GM12874 (cell line): Measurements from ENCODE around the gene CMIP.

Source experiments
- CTCF ChIP-seq: IDR thresholded peaks from 2 replicates; pipeline ENCODE4 v1.5.1; 2011; ENCODE audit warnings: low read depth, mild to moderate bottlenecking, control low read depth, low read length, moderate library complexity; ENCODE audit not compliant: insufficient read depth

The CMIP gene

GRCh38 chr16:81473969-81474959 lies 29.7 kb downstream of the CMIP start:
- no peak for TF ChIP-seq CTCF

GRCh38 chr16:81477697-81478693 lies 33.4 kb downstream of the CMIP start:
- no peak for TF ChIP-seq CTCF

GRCh38 chr16:81478876-81479511 lies 34.4 kb downstream of the CMIP start:
- TF ChIP-seq CTCF, result no peak

GRCh38 chr16:81480606-81481206 lies 36.1 kb downstream of the CMIP start:
- no peak for TF ChIP-seq CTCF

- TF ChIP-seq CTCF, result no peak
Measured at GRCh38 chr16:81481207-81481821, 36.7 kb downstream of the CMIP start.

- TF ChIP-seq CTCF, result no peak
Measured at GRCh38 chr16:81482329-81483063, 37.9 kb downstream of the CMIP start.
